Activated CD8-positive, alpha-beta memory T cell treated with anti-CD3 and anti-CD28 coated beads for 4 hours (primary cell): ENCODE results near the gene UGT1A4.
"Not testable (repeated sequence)": the region's sequence is repeated elsewhere in the genome, so short reads cannot be mapped to it uniquely, and the experiment has no call there.

Experiments
- DNase-seq, 2 donors: peaks; one replicate each; pipeline ENCODE4 v3.0.0-alpha.2; 2020; ENCODE audit warnings: low read depth in 2 of 2

The UGT1A4 gene

GRCh38 chr2:233750689-233751088 is 32.2 kb downstream of the UGT1A4 start:
- not testable (repeated sequence) for DNase-seq

- not testable (repeated sequence) for DNase-seq
These were observed 32.9 kb downstream of the UGT1A4 start for GRCh38 chr2:233751212-233752009.

GRCh38 chr2:233754872-233755611 is 36.5 kb downstream of the UGT1A4 start:
- no peak for DNase-seq

- DNase-seq, result no peak
These were observed 38.0 kb downstream of the UGT1A4 start for GRCh38 chr2:233756429-233757081.

GRCh38 chr2:233758141-233758540 is 39.6 kb downstream of the UGT1A4 start:
- DNase-seq, result no peak

GRCh38 chr2:233758849-233759248 is 40.3 kb downstream of the UGT1A4 start:
- DNase-seq, result no peak

- no peak for DNase-seq
These were observed 41.5 kb downstream of the UGT1A4 start, which contains the start of gene UGT1A1 for GRCh38 chr2:233760043-233760442. Gene UGT1A1 (plus strand): TSS chr2:233760270. CDS start chr2:233760288, 18 bp downstream.

- no peak for DNase-seq
These were observed 42.7 kb downstream of the UGT1A4 start for GRCh38 chr2:233761040-233761769.

GRCh38 chr2:233764264-233764663 is 45.7 kb downstream of the UGT1A4 start:
- no peak for DNase-seq

- no peak for DNase-seq
These were observed 46.2 kb downstream of the UGT1A4 start for GRCh38 chr2:233764761-233765160.

GRCh38 chr2:233766416-233766815 is 47.9 kb downstream of the UGT1A4 start:
- DNase-seq, result no peak

- DNase-seq, result no peak
These were observed 49.5 kb downstream of the UGT1A4 start for GRCh38 chr2:233768076-233768475.

- no peak for DNase-seq
These were observed 50.7 kb downstream of the UGT1A4 start for GRCh38 chr2:233769260-233769659.

GRCh38 chr2:233772153-233772552 is 53.6 kb downstream of the UGT1A4 start:
- no peak for DNase-seq

GRCh38 chr2:233772583-233772982 is 54.0 kb downstream of the UGT1A4 start:
- DNase-seq, result no peak

GRCh38 chr2:233773854-233774253 is 55.3 kb downstream of the UGT1A4 start:
- DNase-seq, result no peak

- DNase-seq, result no peak
These were observed 56.9 kb downstream of the UGT1A4 start for GRCh38 chr2:233775414-233775813.

GRCh38 chr2:233778030-233778429 is 59.5 kb downstream of the UGT1A4 start, which contains the start of gene MROH2A:
Gene MROH2A (plus strand): TSS chr2:233778330. CDS start chr2:233779359, 1,029 bp downstream.
- DNase-seq, result no peak

- no peak for DNase-seq
These were observed 61.2 kb downstream of the UGT1A4 start for GRCh38 chr2:233779722-233780121.

GRCh38 chr2:233780771-233781170 is 62.2 kb downstream of the UGT1A4 start:
- DNase-seq, result no peak

GRCh38 chr2:233789554-233789953 is 71.0 kb downstream of the UGT1A4 start:
- no peak for DNase-seq
